Measurements from ENCODE around the gene OR51G2. TPM values are rescaled to one million over a fixed set of nuclear protein-coding genes. Genes with fewer than 3 reads are reported as not detected.

Gene OR51G2
- total RNA-seq, 2 experiments from 2014 or later: not detected

DNA sequence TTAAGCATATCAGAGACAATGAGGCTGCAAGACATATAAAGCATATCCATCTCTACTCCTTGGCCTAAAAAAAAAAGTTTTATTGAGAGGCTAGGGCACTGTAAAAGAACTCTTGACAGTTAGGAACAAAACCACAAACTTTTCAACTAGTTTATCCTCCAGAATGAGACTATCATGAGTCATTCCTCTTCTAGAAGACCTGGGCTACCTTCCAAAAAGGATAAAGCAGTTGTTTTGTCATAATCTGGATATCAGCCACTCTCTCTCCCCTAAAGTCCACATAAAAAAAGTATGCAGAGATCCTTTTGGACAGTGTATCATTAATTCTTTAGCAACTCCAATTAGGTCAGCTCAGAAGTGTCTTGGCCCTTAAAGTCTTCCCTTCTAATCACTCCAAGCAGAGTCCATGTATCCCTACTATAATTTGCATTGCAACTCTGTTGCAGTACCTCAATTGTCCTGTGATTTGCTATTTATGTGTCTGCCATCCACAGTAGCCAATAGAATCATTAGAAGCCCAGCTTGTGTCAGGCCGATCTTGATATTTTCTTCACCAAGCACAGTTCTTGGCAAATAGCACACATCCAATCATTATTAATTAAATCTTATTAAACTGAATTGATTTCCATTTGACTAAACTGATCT is 27.0 kb downstream of the OR51G2 start:
- ChIA-PET CTCF (no interaction called here), POLR2A (no interaction called here)
- H3K4me3 Mint-ChIP-seq: no peak overlapping the region
- DNase-seq: no peak
- H3K36me3 Mint-ChIP-seq (ENCODE audit: low read depth): no peaks in the 10 kb centered on the region
- H3K27ac Mint-ChIP-seq: no peak overlapping the region
- H3K9me3 Mint-ChIP-seq: no peaks in the 10 kb centered on the region
- H3K27me3 Mint-ChIP-seq: no peaks in the 10 kb centered on the region
- no peaks in the 10 kb centered on the region for H3K4me1 Mint-ChIP-seq

- Mint-ChIP-seq H3K27ac (no peak overlapping the region), H3K36me3 (ENCODE audit: low read depth) (no peaks in the 10 kb centered on the region), H3K4me3 (no peak overlapping the region), H3K27me3 (no peaks in the 10 kb centered on the region), H3K4me1 (no peaks in the 10 kb centered on the region), H3K9me3 (no peaks in the 10 kb centered on the region)
- ChIA-PET CTCF (no interaction called here), POLR2A (no interaction called here)
- no peak for DNase-seq
Measured at GRCh38 chr11:4890279-4890678, 28.9 kb downstream of the OR51G2 start.

DNA sequence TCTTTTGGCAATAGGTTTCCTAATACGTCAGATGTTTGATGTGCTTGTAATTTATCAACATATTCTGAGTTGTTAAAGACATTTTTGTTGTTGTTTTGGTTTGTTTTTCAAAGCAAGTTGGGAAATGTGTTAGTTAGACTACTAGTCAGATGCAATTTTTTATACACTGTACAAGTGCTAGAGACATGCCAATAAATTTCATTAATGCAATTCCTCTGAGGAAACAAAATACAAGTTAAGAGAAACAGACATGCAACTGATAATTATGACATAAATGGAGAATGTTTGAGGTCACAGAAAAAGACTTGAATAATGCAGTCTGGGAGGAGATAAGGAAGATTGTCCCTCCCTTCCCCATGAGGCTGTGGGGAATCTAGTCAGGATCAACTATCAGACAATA is 31.6 kb downstream of the OR51G2 start:
- CTCF ChIA-PET: no interaction called here
- H3K4me1 Mint-ChIP-seq: no peaks in the 10 kb centered on the region
- H3K9me3 Mint-ChIP-seq: no peaks in the 10 kb centered on the region
- no peak for DNase-seq
- H3K36me3 Mint-ChIP-seq (ENCODE audit: low read depth): no peaks in the 10 kb centered on the region
- no peak overlapping the region for H3K27ac Mint-ChIP-seq
- H3K27me3 Mint-ChIP-seq: no peaks in the 10 kb centered on the region
- POLR2A ChIA-PET: no interaction called here
- no peak overlapping the region for H3K4me3 Mint-ChIP-seq

GRCh38 chr11:4886186-4886585 is 33.0 kb downstream of the OR51G2 start:
- no peak overlapping the region for H3K4me3 Mint-ChIP-seq
- CTCF ChIA-PET: no interaction called here
- H3K9me3 Mint-ChIP-seq: no peaks in the 10 kb centered on the region
- H3K27me3 Mint-ChIP-seq: no peaks in the 10 kb centered on the region
- no peak overlapping the region for H3K27ac Mint-ChIP-seq
- H3K36me3 Mint-ChIP-seq (ENCODE audit: low read depth): no peaks in the 10 kb centered on the region
- no peak for DNase-seq
- no peaks in the 10 kb centered on the region for H3K4me1 Mint-ChIP-seq
- POLR2A ChIA-PET: no interaction called here

- no peak for DNase-seq
- CTCF ChIA-PET: no interaction called here
- no peak overlapping the region for H3K4me3 Mint-ChIP-seq
- POLR2A ChIA-PET: no interaction called here
- H3K4me1 Mint-ChIP-seq: no peaks in the 10 kb centered on the region
- no peaks in the 10 kb centered on the region for H3K9me3 Mint-ChIP-seq
- no peak overlapping the region for H3K27ac Mint-ChIP-seq
- H3K36me3 Mint-ChIP-seq (ENCODE audit: low read depth): no peaks in the 10 kb centered on the region
- H3K27me3 Mint-ChIP-seq: no peaks in the 10 kb centered on the region
Measured at GRCh38 chr11:4884361-4884760, 34.8 kb downstream of the OR51G2 start.

GRCh38 chr11:4882543-4882942 is 36.6 kb downstream of the OR51G2 start:
- POLR2A ChIA-PET: no interaction called here
- no peak for DNase-seq
- H3K4me1 Mint-ChIP-seq: no peaks in the 10 kb centered on the region
- H3K4me3 Mint-ChIP-seq: no peak overlapping the region
- CTCF ChIA-PET: no interaction called here
- H3K27me3 Mint-ChIP-seq: no peaks in the 10 kb centered on the region
- no peaks in the 10 kb centered on the region for H3K36me3 Mint-ChIP-seq (ENCODE audit: low read depth)
- H3K9me3 Mint-ChIP-seq: no peaks in the 10 kb centered on the region
- no peak overlapping the region for H3K27ac Mint-ChIP-seq

GRCh38 chr11:4881860-4882500 is 37.2 kb downstream of the OR51G2 start, which contains the start of gene OR51T1:
OR51T1 (plus strand) TSS chr11:4881900; CDS start chr11:4881900, 0 bp downstream.
- no peak within 1 kb of the TSS for H3K4me3 Mint-ChIP-seq
- no peaks in the 10 kb centered on the region for H3K27me3 Mint-ChIP-seq
- no peaks in the 10 kb centered on the region for H3K4me1 Mint-ChIP-seq
- ChIA-PET POLR2A (no interaction called here), CTCF (no interaction called here)
- no peaks in the 10 kb centered on the region for H3K36me3 Mint-ChIP-seq (ENCODE audit: low read depth)
- no peak for DNase-seq
- no peak within 1 kb of the TSS for H3K27ac Mint-ChIP-seq
- no peaks in the 10 kb centered on the region for H3K9me3 Mint-ChIP-seq

- ChIA-PET CTCF (no interaction called here), POLR2A (no interaction called here)
- Mint-ChIP-seq H3K4me1 (no peaks in the 10 kb centered on the region), H3K36me3 (ENCODE audit: low read depth) (no peaks in the 10 kb centered on the region), H3K4me3 (no peak overlapping the region), H3K27me3 (no peaks in the 10 kb centered on the region), H3K9me3 (no peaks in the 10 kb centered on the region), H3K27ac (no peak overlapping the region)
- DNase-seq: no peak
Measured at GRCh38 chr11:4881188-4881587, 38.0 kb downstream of the OR51G2 start.

- Mint-ChIP-seq H3K27me3 (no peaks in the 10 kb centered on the region), H3K4me3 (no peak overlapping the region), H3K9me3 (no peaks in the 10 kb centered on the region), H3K4me1 (no peaks in the 10 kb centered on the region), H3K36me3 (ENCODE audit: low read depth) (no peaks in the 10 kb centered on the region), H3K27ac (no peak overlapping the region)
- ChIA-PET POLR2A (no interaction called here), CTCF (no interaction called here)
- DNase-seq: no peak
Measured at GRCh38 chr11:4865855-4866254, 53.3 kb downstream of the OR51G2 start.

- Mint-ChIP-seq H3K4me3 (no peak overlapping the region), H3K27ac (no peak overlapping the region), H3K27me3 (no peaks in the 10 kb centered on the region), H3K4me1 (no peaks in the 10 kb centered on the region), H3K9me3 (no peaks in the 10 kb centered on the region), H3K36me3 (ENCODE audit: low read depth) (no peaks in the 10 kb centered on the region)
- ChIA-PET POLR2A (no interaction called here), CTCF (no interaction called here)
- DNase-seq: no peak
Measured at GRCh38 chr11:4863876-4864275, 55.3 kb downstream of the OR51G2 start.

Other genes with a start within 250 kb of the OR51G2 start
- not detected for gene OR51E2, start 221.5 kb downstream of the OR51G2 start, total RNA-seq
- gene MMP26, start 214.6 kb downstream of the OR51G2 start, total RNA-seq: not detected
- not detected for gene OR51F1, start 149.4 kb downstream of the OR51G2 start, total RNA-seq
- gene OR52R1, start 115.0 kb downstream of the OR51G2 start, total RNA-seq: not detected
- gene OR51F2, start 98.0 kb downstream of the OR51G2 start, total RNA-seq: not detected
- gene OR51S1, start 70.1 kb downstream of the OR51G2 start, total RNA-seq: not detected
- not detected for gene OR51T1, start 37.5 kb downstream of the OR51G2 start, total RNA-seq
- gene OR51A7, start 15.6 kb downstream of the OR51G2 start, total RNA-seq: not detected
- not detected for gene OR51G1, start 5.0 kb upstream of the OR51G2 start, total RNA-seq
- not detected for gene OR51A4, start 28.3 kb upstream of the OR51G2 start, total RNA-seq
- not detected for gene OR51A2, start 36.4 kb upstream of the OR51G2 start, total RNA-seq
- not detected for gene OR51L1, start 75.5 kb upstream of the OR51G2 start, total RNA-seq
- not detected for gene OR52J3, start 127.2 kb upstream of the OR51G2 start, total RNA-seq
- gene OR52E2, start 140.3 kb upstream of the OR51G2 start, total RNA-seq: not detected
- gene OR52E1, start 150.2 kb upstream of the OR51G2 start, total RNA-seq: not detected
- not detected for gene OR52A5, start 219.0 kb upstream of the OR51G2 start, total RNA-seq
- gene OR52A1, start 235.4 kb upstream of the OR51G2 start, total RNA-seq: not detected